ENCODE measurements around the gene TCAP. TPM values are rescaled to one million over a fixed set of nuclear protein-coding genes. Genes with fewer than 3 reads are reported as not detected.

The TCAP gene
- polyA plus RNA-seq, 1 of the 3 experiments (the other 2 are of a cell fraction): 0.43 TPM

GRCh38 chr17:39655105-39655504 lies 10.0 kb upstream of the TCAP start:
- H2AFZ ChIP-seq (ENCODE audit: low read depth): no peak overlapping the region
- peaks cover 0 to 19% of the 10 kb centered on the region in 2 experiments for H3K36me3 ChIP-seq (replicated peaks in 1 of 2; ENCODE audit: control insufficient read depth in 1 of 2, insufficient read depth in 2 of 2, low read length in 1 of 2)
- H3K27ac ChIP-seq (ENCODE audit: low read depth in 2 of 2, low read length in 1 of 2): no peak overlapping the region
- H4K20me1 ChIP-seq (ENCODE audit: insufficient read depth): peaks cover 7% of the 10 kb centered on the region; the same call in 1 of the 2 replicates
- TF ChIP-seq MAX (IDR thresholded peaks at IDR 0.05; ENCODE audit: low read depth) (no peak), FOXJ3 (CRISPR knock-in tag; IDR thresholded peaks at IDR 0.05) (no peak), TCF12 (IDR thresholded peaks at IDR 0.05) (no peak), FOXM1 (IDR thresholded peaks at IDR 0.05; ENCODE audit: low read depth) (no peak), REST (IDR thresholded peaks at IDR 0.05; ENCODE audit: low read depth, low read length) (no peak), USF2 (IDR thresholded peaks at IDR 0.05; ENCODE audit: borderline replicate concordance, low read depth, low read length) (no peak), CTCF (IDR thresholded peaks at IDR 0.05) (no peak), RXRA (IDR thresholded peaks at IDR 0.05; ENCODE audit: borderline replicate concordance, low read depth) (no peak)
- no peaks in the 10 kb centered on the region for H3K79me2 ChIP-seq (ENCODE audit: insufficient read depth)
- ChIA-PET CTCF (interaction anchor here (0.7 to 7.6 kb wide), 12 partner anchors 14 to 118 kb away, joined by 3 to 149 read pairs (median 8); partner anchors contain the start of genes ERBB2, PNMT, PPP1R1B and STARD3), POLR2A (interaction anchor here (0.7 kb wide), 1 partner anchor 10 kb away, joined by 8 read pairs; no protein-coding TSS in a partner anchor)
- DNase-seq: no peak
- peaks cover 0 to 4% of the 10 kb centered on the region in 2 experiments; a peak in 1 of 4 replicates for H3K4me1 ChIP-seq (ENCODE audit: control insufficient read depth in 1 of 2, insufficient read depth in 2 of 2, low read depth in 1 of 2, low read length in 1 of 2)
- H3K9me3 ChIP-seq: no peaks in the 10 kb centered on the region
- no peaks in the 10 kb centered on the region for H3F3A ChIP-seq (replicated peaks; ENCODE audit: insufficient read depth)
- H3K9me2 ChIP-seq: no peaks in the 10 kb centered on the region
- no peaks in the 10 kb centered on the region for H3K27me3 ChIP-seq (ENCODE audit: insufficient read depth)
- no peak overlapping the region for H3K9ac ChIP-seq
- H3K4me2 ChIP-seq: no peak overlapping the region
- no peak overlapping the region for H3K4me3 ChIP-seq (ENCODE audit: low read depth in 2 of 2, low read length in 1 of 2)
- 84% methylated on average over 2 of the region's 2 CpGs for WGBS (ENCODE audit: low lambda C conversion rate)

GRCh38 chr17:39658346-39658745 lies 6.8 kb upstream of the TCAP start:
- ChIA-PET POLR2A (no interaction called here), CTCF (interaction anchor here (1.0 to 2.5 kb wide), 3 partner anchors 10 to 37 kb away, joined by 4 to 9 read pairs (median 4); partner anchors contain the start of gene PNMT)
- H2AFZ ChIP-seq (ENCODE audit: low read depth): no peak overlapping the region
- H4K20me1 ChIP-seq (ENCODE audit: insufficient read depth): peaks cover 7% of the 10 kb centered on the region; the same call in 1 of the 2 replicates
- no peak overlapping the region for H3K9ac ChIP-seq
- H3K4me1 ChIP-seq (ENCODE audit: control insufficient read depth in 1 of 2, insufficient read depth in 2 of 2, low read depth in 1 of 2, low read length in 1 of 2): no peaks in the 10 kb centered on the region; a peak in 1 of 4 replicates
- no peak overlapping the region for H3K4me3 ChIP-seq (ENCODE audit: low read depth in 2 of 2, low read length in 1 of 2)
- H3K79me2 ChIP-seq (ENCODE audit: insufficient read depth): no peaks in the 10 kb centered on the region
- H3F3A ChIP-seq (replicated peaks; ENCODE audit: insufficient read depth): no peaks in the 10 kb centered on the region
- no peak for DNase-seq
- no peak overlapping the region for H3K4me2 ChIP-seq
- no peaks in the 10 kb centered on the region for H3K9me3 ChIP-seq
- no peak for TF ChIP-seq RFX5 (IDR thresholded peaks at IDR 0.05; ENCODE audit: low read length)
- no peak for TF ChIP-seq IRF3 (IDR thresholded peaks at IDR 0.05; ENCODE audit: low read depth, low read length)
- no peak for TF ChIP-seq TEAD4 (IDR thresholded peaks at IDR 0.05; ENCODE audit: borderline replicate concordance, insufficient read depth)
- TF ChIP-seq RCOR1 (IDR thresholded peaks at IDR 0.05; ENCODE audit: low read length): no peak
- TF ChIP-seq GATA2 (CRISPR knock-in tag; IDR thresholded peaks at IDR 0.05): no peak
- no peak for TF ChIP-seq EZH2phosphoT487 (IDR thresholded peaks at IDR 0.05; ENCODE audit: borderline replicate concordance, low read depth)
- no peak for TF ChIP-seq NRF1 (IDR thresholded peaks at IDR 0.05; ENCODE audit: low read depth, low read length)
- WGBS (ENCODE audit: low lambda C conversion rate): 98% methylated on average over 11 of the region's 11 CpGs
- H3K9me2 ChIP-seq: no peaks in the 10 kb centered on the region
- no peaks in the 10 kb centered on the region for H3K27me3 ChIP-seq (ENCODE audit: insufficient read depth)
- peaks cover 0 to 40% of the 10 kb centered on the region in 2 experiments for H3K36me3 ChIP-seq (replicated peaks in 1 of 2; ENCODE audit: control insufficient read depth in 1 of 2, insufficient read depth in 2 of 2, low read length in 1 of 2)
- H3K27ac ChIP-seq (ENCODE audit: low read depth in 2 of 2, low read length in 1 of 2): no peak overlapping the region; a peak in 1 of 4 replicates

Data from SK-N-SH (cell line).